Body of pancreas (tissue), 4 donors: ENCODE results near the gene ABCA3.

Experiments used
- POLR2A ChIP-seq, 3 donors: fragments of 450-650 bp; IDR thresholded peaks; one replicate each; pipeline ENCODE4 v1.6.1; 2016; ENCODE audit warnings: antibody characterized with exemption in 3 of 3, mild to moderate bottlenecking in 2 of 3
- TF ChIP-seq, protein P1 (sequence below), 7 experiments: fragments of 450-650 bp in 4 of 7; fragments of 200-600 bp in 3 of 7; sonication (generic) in 3 of 7; IDR thresholded peaks; one replicate each; pipeline ENCODE4 v1.5.1; 2016 to 2019; ENCODE audit warnings: antibody characterized with exemption in 7 of 7

DNA sequence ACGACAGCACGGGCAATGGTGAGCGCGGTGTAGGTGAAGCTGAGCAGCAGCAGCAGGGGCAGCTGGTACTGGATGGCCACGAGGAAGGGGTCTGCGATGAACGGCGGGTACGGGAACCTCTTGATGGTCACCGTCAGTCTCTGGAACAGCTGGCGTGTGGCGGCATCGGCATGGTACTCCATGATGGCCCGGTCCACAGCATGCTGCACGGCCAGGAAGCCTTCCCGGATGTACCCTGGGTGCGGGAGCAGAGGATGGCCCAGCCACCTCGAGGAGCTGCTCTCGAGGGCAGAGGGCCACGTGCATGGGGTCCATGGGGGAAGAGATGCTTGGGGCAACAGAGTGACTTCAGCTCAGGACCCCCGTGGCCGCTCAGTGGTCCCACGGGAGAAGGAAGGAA is 20.9 kb downstream of the ABCA3 start:
- TF ChIP-seq, protein P1, sequence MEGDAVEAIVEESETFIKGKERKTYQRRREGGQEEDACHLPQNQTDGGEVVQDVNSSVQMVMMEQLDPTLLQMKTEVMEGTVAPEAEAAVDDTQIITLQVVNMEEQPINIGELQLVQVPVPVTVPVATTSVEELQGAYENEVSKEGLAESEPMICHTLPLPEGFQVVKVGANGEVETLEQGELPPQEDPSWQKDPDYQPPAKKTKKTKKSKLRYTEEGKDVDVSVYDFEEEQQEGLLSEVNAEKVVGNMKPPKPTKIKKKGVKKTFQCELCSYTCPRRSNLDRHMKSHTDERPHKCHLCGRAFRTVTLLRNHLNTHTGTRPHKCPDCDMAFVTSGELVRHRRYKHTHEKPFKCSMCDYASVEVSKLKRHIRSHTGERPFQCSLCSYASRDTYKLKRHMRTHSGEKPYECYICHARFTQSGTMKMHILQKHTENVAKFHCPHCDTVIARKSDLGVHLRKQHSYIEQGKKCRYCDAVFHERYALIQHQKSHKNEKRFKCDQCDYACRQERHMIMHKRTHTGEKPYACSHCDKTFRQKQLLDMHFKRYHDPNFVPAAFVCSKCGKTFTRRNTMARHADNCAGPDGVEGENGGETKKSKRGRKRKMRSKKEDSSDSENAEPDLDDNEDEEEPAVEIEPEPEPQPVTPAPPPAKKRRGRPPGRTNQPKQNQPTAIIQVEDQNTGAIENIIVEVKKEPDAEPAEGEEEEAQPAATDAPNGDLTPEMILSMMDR (IDR thresholded peaks at IDR 0.05): no peak
- no peak for TF ChIP-seq POLR2A (IDR thresholded peaks at IDR 0.05)
